Measurements from ENCODE around the gene MCM3.
A peak's percentile ranks its signal among the peaks of the same experiment; 100 is the strongest.

The MCM3 gene

DNA sequence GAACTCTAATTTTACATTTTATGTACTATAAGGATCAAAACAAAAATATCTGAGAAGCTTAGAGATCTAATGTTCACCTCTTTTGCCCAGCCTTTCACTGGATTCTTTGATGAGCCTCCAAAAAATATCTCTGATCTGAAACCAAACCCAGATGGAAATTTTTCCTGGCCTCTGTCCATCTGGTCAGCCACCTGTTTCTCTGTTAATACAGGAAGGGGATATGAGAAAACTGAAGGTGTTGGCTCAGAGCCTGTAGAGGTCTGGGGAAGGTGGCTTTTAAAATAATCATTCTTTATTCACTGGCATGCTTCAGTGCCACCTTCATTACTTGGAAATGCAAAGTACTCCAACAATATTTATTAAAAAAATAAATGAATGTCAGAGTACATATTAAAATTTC is 8.5 kb upstream of the MCM3 start:
- Histone ChIP-seq H3K9me2 (ENCODE audit: low read depth, low read length) (no peaks in the 10 kb centered on the region), H3K4me1 (ENCODE audit: insufficient read depth, low read length, severe bottlenecking) (peaks cover 43% of the 10 kb centered on the region), H3K4me3 (ENCODE audit: low read depth, low read length, poor library complexity, severe bottlenecking) (no peak overlapping the region), H3K9me3 (ENCODE audit: low read length) (no peaks in the 10 kb centered on the region), H2AFZ (ENCODE audit: low read length) (no peak overlapping the region), H3K79me2 (ENCODE audit: insufficient read depth, low read length) (no peaks in the 10 kb centered on the region), H3F3A (ENCODE audit: insufficient read depth, low read length) (no peaks in the 10 kb centered on the region), H3K9ac (ENCODE audit: low read length) (no peak overlapping the region), H3K27ac (ENCODE audit: low read depth, low read length, poor library complexity, severe bottlenecking) (peak overlapping the region; percentile 50), H3K27me3 (ENCODE audit: insufficient read depth, low read length) (no peaks in the 10 kb centered on the region), H4K20me1 (ENCODE audit: insufficient read depth, low read length) (no peaks in the 10 kb centered on the region), H3K36me3 (ENCODE audit: insufficient read depth, low read length) (no peaks in the 10 kb centered on the region), H3K4me2 (ENCODE audit: low read length) (no peak overlapping the region)
- TF ChIP-seq, protein P1, sequence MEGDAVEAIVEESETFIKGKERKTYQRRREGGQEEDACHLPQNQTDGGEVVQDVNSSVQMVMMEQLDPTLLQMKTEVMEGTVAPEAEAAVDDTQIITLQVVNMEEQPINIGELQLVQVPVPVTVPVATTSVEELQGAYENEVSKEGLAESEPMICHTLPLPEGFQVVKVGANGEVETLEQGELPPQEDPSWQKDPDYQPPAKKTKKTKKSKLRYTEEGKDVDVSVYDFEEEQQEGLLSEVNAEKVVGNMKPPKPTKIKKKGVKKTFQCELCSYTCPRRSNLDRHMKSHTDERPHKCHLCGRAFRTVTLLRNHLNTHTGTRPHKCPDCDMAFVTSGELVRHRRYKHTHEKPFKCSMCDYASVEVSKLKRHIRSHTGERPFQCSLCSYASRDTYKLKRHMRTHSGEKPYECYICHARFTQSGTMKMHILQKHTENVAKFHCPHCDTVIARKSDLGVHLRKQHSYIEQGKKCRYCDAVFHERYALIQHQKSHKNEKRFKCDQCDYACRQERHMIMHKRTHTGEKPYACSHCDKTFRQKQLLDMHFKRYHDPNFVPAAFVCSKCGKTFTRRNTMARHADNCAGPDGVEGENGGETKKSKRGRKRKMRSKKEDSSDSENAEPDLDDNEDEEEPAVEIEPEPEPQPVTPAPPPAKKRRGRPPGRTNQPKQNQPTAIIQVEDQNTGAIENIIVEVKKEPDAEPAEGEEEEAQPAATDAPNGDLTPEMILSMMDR (IDR thresholded peaks at IDR 0.05; ENCODE audit: low read length): no peak
- TF ChIP-seq EZH2 (IDR thresholded peaks at IDR 0.05; ENCODE audit: borderline replicate concordance, low read length): no peak

DNA sequence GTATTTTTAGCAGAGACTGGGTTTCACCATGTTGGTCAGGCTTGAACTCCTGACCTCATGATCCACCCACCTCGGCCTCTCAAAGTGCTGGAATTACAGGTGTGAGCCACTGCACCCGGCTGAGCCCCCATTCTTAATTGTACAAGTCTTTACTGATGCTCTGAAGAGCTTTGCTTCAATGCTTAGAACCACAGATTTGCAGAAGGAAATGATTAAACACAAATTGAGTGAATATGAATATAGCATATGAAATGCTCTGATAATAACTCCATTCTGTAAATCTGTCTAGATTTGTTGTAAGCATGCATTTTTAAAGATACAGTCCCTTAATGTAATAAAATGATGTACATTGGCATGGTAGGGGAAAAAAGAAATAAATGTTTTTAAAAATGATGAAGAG is 4.3 kb upstream of the MCM3 start:
- Histone ChIP-seq H3K4me1 (ENCODE audit: insufficient read depth, low read length, severe bottlenecking) (peaks cover 39% of the 10 kb centered on the region), H3K4me3 (ENCODE audit: low read depth, low read length, poor library complexity, severe bottlenecking) (no peak overlapping the region), H3K4me2 (ENCODE audit: low read length) (no peak overlapping the region)

GRCh38 chr6:52288216-52288615 is 3.7 kb upstream of the MCM3 start:
- TF ChIP-seq, protein P1 (IDR thresholded peaks at IDR 0.05; ENCODE audit: low read length): no peak
- TF ChIP-seq EZH2 (IDR thresholded peaks at IDR 0.05; ENCODE audit: borderline replicate concordance, low read length): no peak
- Histone ChIP-seq H3K4me3 (ENCODE audit: low read depth, low read length, poor library complexity, severe bottlenecking) (no peak overlapping the region), H3K9ac (ENCODE audit: low read length) (no peak overlapping the region), H3K27ac (ENCODE audit: low read depth, low read length, poor library complexity, severe bottlenecking) (no peak overlapping the region), H3F3A (ENCODE audit: insufficient read depth, low read length) (no peaks in the 10 kb centered on the region), H3K4me1 (ENCODE audit: insufficient read depth, low read length, severe bottlenecking) (peaks cover 39% of the 10 kb centered on the region), H3K4me2 (ENCODE audit: low read length) (no peak overlapping the region), H3K27me3 (ENCODE audit: insufficient read depth, low read length) (no peaks in the 10 kb centered on the region), H4K20me1 (ENCODE audit: insufficient read depth, low read length) (no peaks in the 10 kb centered on the region), H3K9me2 (ENCODE audit: low read depth, low read length) (no peaks in the 10 kb centered on the region), H3K9me3 (ENCODE audit: low read length) (no peaks in the 10 kb centered on the region), H3K79me2 (ENCODE audit: insufficient read depth, low read length) (peaks cover 13% of the 10 kb centered on the region), H3K36me3 (ENCODE audit: insufficient read depth, low read length) (peaks cover 8% of the 10 kb centered on the region; the same call in 1 of the 2 replicates), H2AFZ (ENCODE audit: low read length) (no peak overlapping the region)

More for the DNA sequence above, 4.3 kb upstream of the MCM3 start:
- H3K27me3 ChIP-seq (ENCODE audit: insufficient read depth, low read length): no peaks in the 10 kb centered on the region
- no peaks in the 10 kb centered on the region for H3F3A ChIP-seq (ENCODE audit: insufficient read depth, low read length)
- peaks cover 7% of the 10 kb centered on the region for H3K79me2 ChIP-seq (ENCODE audit: insufficient read depth, low read length)
- H4K20me1 ChIP-seq (ENCODE audit: insufficient read depth, low read length): no peaks in the 10 kb centered on the region
- 0 out of 2 replicates have a peak, but pooled peaks cover 5% of the 10 kb centered on the region for H3K36me3 ChIP-seq (ENCODE audit: insufficient read depth, low read length)
- no peak overlapping the region for H3K27ac ChIP-seq (ENCODE audit: low read depth, low read length, poor library complexity, severe bottlenecking)
- H3K9ac ChIP-seq (ENCODE audit: low read length): no peak overlapping the region
- H3K9me2 ChIP-seq (ENCODE audit: low read depth, low read length): no peaks in the 10 kb centered on the region
- no peak for TF ChIP-seq EZH2 (IDR thresholded peaks at IDR 0.05; ENCODE audit: borderline replicate concordance, low read length)
- TF ChIP-seq, protein P1 (IDR thresholded peaks at IDR 0.05; ENCODE audit: low read length): no peak
- H2AFZ ChIP-seq (ENCODE audit: low read length): no peak overlapping the region
- H3K9me3 ChIP-seq (ENCODE audit: low read length): no peaks in the 10 kb centered on the region

Measured in OCI-LY1 (cell line).